Astrocyte of the spinal cord (primary cell): ENCODE results near the gene CDKN2B-AS1.

ENCODE experiments used
- DNase-seq: peaks from one replicate; pipeline ENCODE4 v3.0.0; 2011; ENCODE audit warnings: low read depth, low spot score
- H3K4me3 ChIP-seq: 2 replicates; pipeline ENCODE4 v1.5.1; 2011; ENCODE audit warnings: low read depth, mild to moderate bottlenecking, low read length, moderate library complexity
- CTCF ChIP-seq: IDR thresholded peaks from 2 replicates; pipeline ENCODE4 v1.5.1; 2012; ENCODE audit warnings: low read depth, mild to moderate bottlenecking, low read length, inconsistent platforms
- in situ Hi-C: cut with HindIII; loops from 2 replicates; pipeline ENCODE4 v1.10.0; 2017; ENCODE audit warnings: low sequenced_read_pairs

The CDKN2B-AS1 gene

GRCh38 chr9:21982861-21983560 lies 11.6 kb upstream of the CDKN2B-AS1 start:
- no peak for DNase-seq
- in situ Hi-C loops, result no loop called here
- no peak for TF ChIP-seq CTCF
- H3K4me3 ChIP-seq, result no peak overlapping the region

DNA sequence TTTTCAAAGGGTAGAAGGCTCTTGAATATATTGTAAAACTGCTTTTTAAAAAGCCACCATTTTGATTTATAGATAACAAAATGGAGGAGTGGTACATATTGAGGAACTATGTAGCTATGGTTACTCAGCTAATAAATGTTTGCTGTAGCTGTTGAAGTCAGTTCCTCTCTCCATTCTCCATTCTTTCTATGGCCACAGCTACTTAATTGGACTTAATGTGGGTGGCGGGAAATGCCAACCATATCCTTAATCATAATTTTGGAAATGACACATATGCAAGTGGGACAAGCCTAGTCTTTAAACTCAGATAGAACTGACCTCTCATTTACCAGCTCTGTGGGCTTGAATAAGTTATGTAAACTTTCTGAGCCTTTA lies 11.0 kb upstream of the CDKN2B-AS1 start:
- in situ Hi-C loops, result no loop called here
- H3K4me3 ChIP-seq, result no peak overlapping the region
- TF ChIP-seq CTCF, result no peak
- DNase-seq, result no peak

- TF ChIP-seq CTCF, result no peak
- no peak overlapping the region for H3K4me3 ChIP-seq
- in situ Hi-C loops, result no loop called here
- no peak for DNase-seq
These were observed 10.5 kb upstream of the CDKN2B-AS1 start for GRCh38 chr9:21984101-21984500.

DNA sequence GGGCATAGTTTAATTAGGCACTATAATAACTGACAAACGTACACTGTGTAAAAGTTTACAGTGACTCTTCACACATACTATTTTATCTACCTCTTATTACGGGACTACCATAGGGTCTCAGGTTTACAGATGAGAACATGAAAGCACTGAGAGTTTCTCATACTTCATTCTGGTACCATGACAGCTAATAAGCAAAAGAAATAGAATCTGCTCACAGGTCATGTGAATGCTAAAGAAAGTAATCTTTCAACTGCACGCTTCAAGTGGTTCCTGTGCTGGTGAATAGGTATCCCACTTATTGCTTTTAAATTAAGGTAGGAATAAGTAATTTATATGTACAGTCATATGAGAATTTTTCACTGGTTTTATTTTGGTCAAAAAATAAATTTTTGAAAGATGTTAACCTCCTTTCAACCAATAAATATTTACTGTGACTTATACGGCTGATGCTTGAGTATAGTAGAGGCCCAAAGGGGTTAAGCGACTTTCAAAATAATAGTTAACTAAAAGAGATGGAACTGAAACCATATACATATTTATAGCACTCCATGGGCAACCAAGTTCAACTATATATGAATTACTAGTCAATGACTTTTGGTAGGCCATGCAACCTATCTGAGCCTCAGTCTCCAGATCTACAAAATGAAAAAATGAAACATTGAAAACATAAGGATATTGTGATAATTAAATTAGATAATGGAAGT lies 8.5 kb upstream of the CDKN2B-AS1 start:
- no peak for DNase-seq
- no peak for TF ChIP-seq CTCF
- no peak overlapping the region for H3K4me3 ChIP-seq
- in situ Hi-C loops, result no loop called here

DNA sequence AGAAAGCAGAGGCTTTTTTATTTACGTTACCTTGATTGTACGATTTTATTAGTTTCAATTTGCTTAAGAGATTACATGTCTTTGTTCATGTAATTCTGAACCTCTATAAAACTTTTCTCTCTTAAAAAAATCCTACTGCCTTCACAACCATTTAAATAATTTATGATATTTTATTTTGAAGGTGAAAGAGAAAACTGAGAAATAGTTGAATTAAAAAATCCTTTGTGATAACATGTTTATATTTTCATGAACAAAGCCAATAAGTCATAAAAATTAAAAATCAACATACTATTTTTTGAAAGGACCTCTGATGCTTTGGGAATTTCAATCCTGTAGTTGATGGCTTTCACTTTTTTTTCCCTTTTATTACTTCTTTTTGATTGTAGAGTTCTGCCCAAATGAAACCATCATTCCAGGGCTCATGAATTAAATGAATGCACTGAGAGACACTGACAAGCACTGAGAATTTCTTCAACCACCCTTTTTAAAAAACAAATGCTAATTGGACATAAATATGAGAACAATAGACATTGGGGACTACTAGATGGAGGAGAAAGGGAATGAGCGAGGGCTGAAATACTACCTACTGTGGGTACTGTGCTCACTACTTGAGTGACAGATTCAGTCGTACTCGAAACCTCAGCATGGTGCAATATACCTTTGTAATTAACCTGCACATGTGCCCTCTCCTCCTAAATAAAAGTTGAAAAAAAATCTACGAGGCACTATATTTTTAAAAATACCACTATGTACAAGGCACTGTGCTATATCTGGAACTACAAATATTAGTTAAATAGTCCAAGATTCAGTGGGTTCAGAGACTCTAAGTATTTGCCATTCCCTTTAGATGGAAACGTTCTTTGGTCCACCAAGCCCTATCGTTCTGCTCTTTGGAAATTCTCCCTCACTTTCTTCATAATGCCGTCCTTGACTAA lies 6.3 kb upstream of the CDKN2B-AS1 start:
- no peak for TF ChIP-seq CTCF
- no peak for DNase-seq
- no peak overlapping the region for H3K4me3 ChIP-seq
- in situ Hi-C loops, result no loop called here

DNA sequence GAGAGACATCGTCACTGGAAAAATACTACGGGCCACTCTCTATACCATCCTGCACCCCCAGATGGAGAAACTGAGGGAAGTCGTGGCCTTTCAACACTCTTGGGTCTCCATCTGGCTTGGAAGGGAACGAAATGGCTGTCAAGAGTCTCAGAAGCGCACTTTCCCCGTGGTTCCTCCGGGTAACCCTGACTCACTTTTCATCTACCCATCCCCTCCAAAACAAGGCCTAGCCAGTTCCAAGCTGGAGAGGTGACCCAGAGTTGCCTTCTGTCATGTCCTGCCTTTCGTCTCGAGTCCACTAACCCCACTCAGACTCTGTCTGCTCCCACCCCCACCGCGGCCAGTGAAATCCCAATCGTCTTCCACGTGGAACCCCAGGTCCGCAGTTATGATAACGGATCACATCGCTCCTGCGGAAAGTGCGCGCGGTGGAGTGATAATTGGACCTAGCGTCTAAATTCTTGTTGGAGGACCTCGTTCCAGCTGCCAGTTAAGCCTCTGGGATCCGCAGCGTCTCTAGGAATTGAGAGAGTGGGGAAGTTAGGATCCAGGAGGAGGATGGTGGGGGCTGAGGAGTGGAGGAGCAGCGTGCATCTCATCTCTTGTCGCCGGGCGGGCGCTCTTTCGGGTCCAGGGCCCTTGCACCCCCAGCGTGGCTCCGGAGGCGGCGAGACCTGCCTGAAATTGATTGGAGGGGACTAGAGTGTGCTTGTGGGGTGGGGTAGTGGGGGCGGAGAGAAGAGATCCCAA lies 5.0 kb upstream of the CDKN2B-AS1 start:
- TF ChIP-seq CTCF, result no peak
- DNase-seq, result no peak
- no peak overlapping the region for H3K4me3 ChIP-seq
- in situ Hi-C loops, result no loop called here
